ENCODE data around the gene CALHM5.

The CALHM5 gene

GRCh38 chr6:116556065-116556464 lies 44.6 kb downstream of the CALHM5 start:
- no peaks in the 10 kb centered on the region for H3K9me3 ChIP-seq (ENCODE audit: control insufficient read depth, low read length)
- H3K36me3 ChIP-seq (ENCODE audit: control insufficient read depth, insufficient read depth, low read length, severe bottlenecking): no peaks in the 10 kb centered on the region
- no peak overlapping the region for H3K9ac ChIP-seq (ENCODE audit: low read length)
- DNase-seq (ENCODE audit: low read depth): peak; percentile 56
- peaks cover 27% of the 10 kb centered on the region for H3K4me1 ChIP-seq (ENCODE audit: control insufficient read depth, insufficient read depth, low read length)
- no peak overlapping the region for H3K4me3 ChIP-seq (ENCODE audit: low read length)
- no peaks in the 10 kb centered on the region for H3K27me3 ChIP-seq (replicated peaks; ENCODE audit: control insufficient read depth, insufficient read depth, low read length)

GRCh38 chr6:116556814-116557415 lies 45.5 kb downstream of the CALHM5 start:
- Histone ChIP-seq H3K27me3 (replicated peaks; ENCODE audit: control insufficient read depth, insufficient read depth, low read length) (no peaks in the 10 kb centered on the region), H3K9ac (ENCODE audit: low read length) (no peak overlapping the region), H3K36me3 (ENCODE audit: control insufficient read depth, insufficient read depth, low read length, severe bottlenecking) (no peaks in the 10 kb centered on the region), H3K4me3 (ENCODE audit: low read length) (no peak overlapping the region), H3K4me1 (ENCODE audit: control insufficient read depth, insufficient read depth, low read length) (peaks cover 29% of the 10 kb centered on the region), H3K9me3 (ENCODE audit: control insufficient read depth, low read length) (no peaks in the 10 kb centered on the region)
- DNase-seq (ENCODE audit: low read depth): no peak

- DNase-seq (ENCODE audit: low read depth): peak; percentile 93
- no peak overlapping the region for H3K9ac ChIP-seq (ENCODE audit: low read length)
- H3K36me3 ChIP-seq (ENCODE audit: control insufficient read depth, insufficient read depth, low read length, severe bottlenecking): no peaks in the 10 kb centered on the region
- no peaks in the 10 kb centered on the region for H3K9me3 ChIP-seq (ENCODE audit: control insufficient read depth, low read length)
- H3K27me3 ChIP-seq (replicated peaks; ENCODE audit: control insufficient read depth, insufficient read depth, low read length): no peaks in the 10 kb centered on the region
- no peak overlapping the region for H3K4me3 ChIP-seq (ENCODE audit: low read length)
- H3K4me1 ChIP-seq (ENCODE audit: control insufficient read depth, insufficient read depth, low read length): peaks cover 37% of the 10 kb centered on the region
These were observed 46.5 kb downstream of the CALHM5 start for GRCh38 chr6:116557893-116558292.

GRCh38 chr6:116560130-116560529 lies 48.7 kb downstream of the CALHM5 start:
- no peak overlapping the region for H3K4me3 ChIP-seq (ENCODE audit: low read length)
- H3K9me3 ChIP-seq (ENCODE audit: control insufficient read depth, low read length): no peaks in the 10 kb centered on the region

GRCh38 chr6:116561377-116562018 lies 50.1 kb downstream of the CALHM5 start:
- peak overlapping the region; percentile 76 for H3K9ac ChIP-seq (ENCODE audit: low read length)
- peak; percentile 90 for DNase-seq (ENCODE audit: low read depth)
- H3K27me3 ChIP-seq (replicated peaks; ENCODE audit: control insufficient read depth, insufficient read depth, low read length): no peaks in the 10 kb centered on the region
- peaks cover 28% of the 10 kb centered on the region for H3K4me1 ChIP-seq (ENCODE audit: control insufficient read depth, insufficient read depth, low read length)
- H3K36me3 ChIP-seq (ENCODE audit: control insufficient read depth, insufficient read depth, low read length, severe bottlenecking): no peaks in the 10 kb centered on the region
- H3K9me3 ChIP-seq (ENCODE audit: control insufficient read depth, low read length): no peaks in the 10 kb centered on the region
- H3K4me3 ChIP-seq (ENCODE audit: low read length): peak overlapping the region; percentile 77

More at GRCh38 chr6:116560130-116560529, 48.7 kb downstream of the CALHM5 start:
- Histone ChIP-seq H3K4me1 (ENCODE audit: control insufficient read depth, insufficient read depth, low read length) (peaks cover 38% of the 10 kb centered on the region), H3K9ac (ENCODE audit: low read length) (no peak overlapping the region), H3K27me3 (replicated peaks; ENCODE audit: control insufficient read depth, insufficient read depth, low read length) (no peaks in the 10 kb centered on the region), H3K36me3 (ENCODE audit: control insufficient read depth, insufficient read depth, low read length, severe bottlenecking) (no peaks in the 10 kb centered on the region)
- no peak for DNase-seq (ENCODE audit: low read depth)

- Histone ChIP-seq H3K27me3 (replicated peaks; ENCODE audit: control insufficient read depth, insufficient read depth, low read length) (no peaks in the 10 kb centered on the region), H3K9me3 (ENCODE audit: control insufficient read depth, low read length) (no peaks in the 10 kb centered on the region), H3K9ac (ENCODE audit: low read length) (peak overlapping the region; percentile 21), H3K36me3 (ENCODE audit: control insufficient read depth, insufficient read depth, low read length, severe bottlenecking) (no peaks in the 10 kb centered on the region), H3K4me1 (ENCODE audit: control insufficient read depth, insufficient read depth, low read length) (peaks cover 25% of the 10 kb centered on the region), H3K4me3 (ENCODE audit: low read length) (no peak overlapping the region)
- DNase-seq (ENCODE audit: low read depth): no peak
These were observed 50.6 kb downstream of the CALHM5 start for GRCh38 chr6:116562019-116562403.

- Histone ChIP-seq H3K9me3 (ENCODE audit: control insufficient read depth, low read length) (no peaks in the 10 kb centered on the region), H3K4me3 (ENCODE audit: low read length) (no peak overlapping the region), H3K4me1 (ENCODE audit: control insufficient read depth, insufficient read depth, low read length) (peaks cover 19% of the 10 kb centered on the region), H3K36me3 (ENCODE audit: control insufficient read depth, insufficient read depth, low read length, severe bottlenecking) (no peaks in the 10 kb centered on the region), H3K9ac (ENCODE audit: low read length) (peak overlapping the region; percentile 34), H3K27me3 (replicated peaks; ENCODE audit: control insufficient read depth, insufficient read depth, low read length) (no peaks in the 10 kb centered on the region)
- DNase-seq (ENCODE audit: low read depth): no peak
These were observed 51.2 kb downstream of the CALHM5 start for GRCh38 chr6:116562614-116563013.

- Histone ChIP-seq H3K9me3 (ENCODE audit: control insufficient read depth, low read length) (no peaks in the 10 kb centered on the region), H3K9ac (ENCODE audit: low read length) (no peak overlapping the region), H3K36me3 (ENCODE audit: control insufficient read depth, insufficient read depth, low read length, severe bottlenecking) (no peaks in the 10 kb centered on the region), H3K4me3 (ENCODE audit: low read length) (no peak overlapping the region), H3K4me1 (ENCODE audit: control insufficient read depth, insufficient read depth, low read length) (peaks cover 14% of the 10 kb centered on the region), H3K27me3 (replicated peaks; ENCODE audit: control insufficient read depth, insufficient read depth, low read length) (no peaks in the 10 kb centered on the region)
- no peak for DNase-seq (ENCODE audit: low read depth)
These were observed 52.4 kb downstream of the CALHM5 start for GRCh38 chr6:116563830-116564229.

- Histone ChIP-seq H3K9me3 (ENCODE audit: control insufficient read depth, low read length) (no peaks in the 10 kb centered on the region), H3K27me3 (replicated peaks; ENCODE audit: control insufficient read depth, insufficient read depth, low read length) (no peaks in the 10 kb centered on the region), H3K4me1 (ENCODE audit: control insufficient read depth, insufficient read depth, low read length) (peaks cover 14% of the 10 kb centered on the region), H3K4me3 (ENCODE audit: low read length) (peak overlapping the region; percentile 74), H3K36me3 (ENCODE audit: control insufficient read depth, insufficient read depth, low read length, severe bottlenecking) (no peaks in the 10 kb centered on the region), H3K9ac (ENCODE audit: low read length) (peak overlapping the region; percentile 73)
- DNase-seq (ENCODE audit: low read depth): no peak
These were observed 52.9 kb downstream of the CALHM5 start for GRCh38 chr6:116564311-116564710.

GRCh38 chr6:116564921-116565872 lies 53.8 kb downstream of the CALHM5 start:
- peak overlapping the region; percentile 74 for H3K4me3 ChIP-seq (ENCODE audit: low read length)
- H3K36me3 ChIP-seq (ENCODE audit: control insufficient read depth, insufficient read depth, low read length, severe bottlenecking): no peaks in the 10 kb centered on the region

GRCh38 chr6:116568111-116568510 lies 56.7 kb downstream of the CALHM5 start:
- H3K27me3 ChIP-seq (replicated peaks; ENCODE audit: control insufficient read depth, insufficient read depth, low read length): no peaks in the 10 kb centered on the region
- no peak overlapping the region for H3K9ac ChIP-seq (ENCODE audit: low read length)
- no peaks in the 10 kb centered on the region for H3K9me3 ChIP-seq (ENCODE audit: control insufficient read depth, low read length)
- peak; percentile 51 for DNase-seq (ENCODE audit: low read depth)
- no peak overlapping the region for H3K4me3 ChIP-seq (ENCODE audit: low read length)
- H3K36me3 ChIP-seq (ENCODE audit: control insufficient read depth, insufficient read depth, low read length, severe bottlenecking): no peaks in the 10 kb centered on the region
- peaks cover 17% of the 10 kb centered on the region for H3K4me1 ChIP-seq (ENCODE audit: control insufficient read depth, insufficient read depth, low read length)

More at GRCh38 chr6:116564921-116565872, 53.8 kb downstream of the CALHM5 start:
- Histone ChIP-seq H3K27me3 (replicated peaks; ENCODE audit: control insufficient read depth, insufficient read depth, low read length) (no peaks in the 10 kb centered on the region), H3K9me3 (ENCODE audit: control insufficient read depth, low read length) (no peaks in the 10 kb centered on the region), H3K4me1 (ENCODE audit: control insufficient read depth, insufficient read depth, low read length) (peaks cover 20% of the 10 kb centered on the region), H3K9ac (ENCODE audit: low read length) (peak overlapping the region; percentile 73)
- peak; percentile 55 for DNase-seq (ENCODE audit: low read depth)

All from adipocyte (in vitro differentiated cells).